KOPT-K1 (cell line): ENCODE data around the gene HSD17B2.

Source experiments
- H3K27ac ChIP-seq: fragments of 200-600 bp; sonication (generic); 2 replicates; pipeline ENCODE4 v1.5.1; 2016; ENCODE audit warnings: antibody characterized with exemption, mild to moderate bottlenecking, low read depth, low read length; ENCODE audit not compliant: poor library complexity, severe bottlenecking
- H3K36me3 ChIP-seq: fragments of 200-600 bp; sonication (generic); 2 replicates; pipeline ENCODE4 v1.5.1; 2017; ENCODE audit warnings: antibody characterized with exemption, mild to moderate bottlenecking, low read length, moderate library complexity; ENCODE audit not compliant: insufficient read depth
- H3K9me3 ChIP-seq: fragments of 200-600 bp; sonication (generic); 2 replicates; pipeline ENCODE4 v1.5.1; 2017; ENCODE audit warnings: antibody characterized with exemption, low read length, mild to moderate bottlenecking; ENCODE audit not compliant: insufficient read depth, poor library complexity, severe bottlenecking

The HSD17B2 gene

GRCh38 chr16:82010649-82011048 lies 24.4 kb upstream of the HSD17B2 start:
- peaks cover 47% of the 10 kb centered on the region for H3K9me3 ChIP-seq
- no peaks in the 10 kb centered on the region for H3K36me3 ChIP-seq
- no peak overlapping the region for H3K27ac ChIP-seq

GRCh38 chr16:82011199-82011641 lies 23.8 kb upstream of the HSD17B2 start, which contains the start of gene SDR42E1:
Gene SDR42E1 (minus strand): TSS chr16:82011470. CDS start chr16:82000858, 10,612 bp downstream.
- no peak within 1 kb of the TSS for H3K27ac ChIP-seq
- no peaks in the 10 kb centered on the region for H3K36me3 ChIP-seq
- H3K9me3 ChIP-seq = peaks cover 47% of the 10 kb centered on the region

DNA sequence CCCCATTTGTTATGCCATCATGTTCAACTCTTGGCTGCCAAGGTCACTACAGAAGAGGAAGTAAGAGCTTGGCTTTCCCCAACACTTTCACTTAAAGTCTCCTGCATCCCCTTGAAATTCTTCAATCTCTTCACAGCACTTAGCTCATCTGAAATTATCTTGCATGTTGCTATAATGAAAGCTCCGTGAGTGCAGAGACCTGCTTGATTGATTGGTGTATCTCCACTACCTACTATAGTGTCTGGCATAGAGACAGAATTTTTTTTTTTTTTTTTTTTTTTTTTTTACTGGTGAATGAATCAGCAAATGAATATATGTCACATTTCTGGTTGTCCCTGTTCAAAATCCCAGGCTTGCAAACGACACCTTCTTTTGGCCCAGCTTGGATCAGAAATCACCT lies 21.9 kb upstream of the HSD17B2 start:
- Histone ChIP-seq H3K27ac (no peak overlapping the region), H3K9me3 (peaks cover 37% of the 10 kb centered on the region), H3K36me3 (no peaks in the 10 kb centered on the region)

DNA sequence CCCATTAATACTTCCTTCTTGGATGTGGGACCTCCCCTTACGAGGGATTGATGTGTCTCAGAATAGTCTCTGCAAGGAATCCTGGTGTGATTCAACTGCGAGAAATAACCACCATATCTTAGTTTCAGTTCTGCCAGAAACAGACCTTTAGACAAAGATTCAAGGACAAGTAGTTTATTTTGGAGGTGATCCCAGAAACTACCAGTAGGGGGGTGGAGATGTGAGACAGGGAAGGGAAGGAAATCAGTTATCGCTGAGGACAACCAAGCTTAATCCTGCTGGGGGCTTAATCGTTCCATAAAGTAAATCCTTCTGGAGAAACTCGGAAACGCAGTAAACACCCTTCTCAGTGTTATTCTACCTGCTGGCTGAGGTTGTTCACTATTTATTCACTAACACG lies 18.8 kb upstream of the HSD17B2 start:
- Histone ChIP-seq H3K27ac (no peak overlapping the region), H3K36me3 (no peaks in the 10 kb centered on the region), H3K9me3 (peaks cover 9% of the 10 kb centered on the region)

DNA sequence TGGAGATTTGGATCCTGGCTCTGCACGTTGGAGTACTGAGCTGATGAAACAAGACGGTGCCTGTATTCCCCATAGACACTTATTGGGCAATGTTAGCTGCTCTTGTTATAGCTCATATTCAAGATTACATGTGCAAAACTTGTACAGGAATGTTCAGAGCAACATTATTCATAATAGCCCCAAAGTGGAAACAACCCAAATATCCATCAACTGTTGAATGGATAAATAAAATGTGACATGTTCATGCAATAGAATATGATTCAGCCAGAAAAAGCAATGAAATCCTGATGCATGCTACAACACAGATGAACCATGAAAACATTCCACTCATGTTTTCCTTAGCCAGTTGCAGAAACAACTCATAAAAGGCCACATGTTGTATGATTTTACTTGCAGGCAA lies 18.1 kb upstream of the HSD17B2 start:
- Histone ChIP-seq H3K36me3 (no peaks in the 10 kb centered on the region), H3K27ac (no peak overlapping the region), H3K9me3 (peaks cover 6% of the 10 kb centered on the region)

- Histone ChIP-seq H3K27ac (no peak overlapping the region), H3K36me3 (no peaks in the 10 kb centered on the region)
Observed at GRCh38 chr16:82017911-82018568, 17.0 kb upstream of the HSD17B2 start.

DNA sequence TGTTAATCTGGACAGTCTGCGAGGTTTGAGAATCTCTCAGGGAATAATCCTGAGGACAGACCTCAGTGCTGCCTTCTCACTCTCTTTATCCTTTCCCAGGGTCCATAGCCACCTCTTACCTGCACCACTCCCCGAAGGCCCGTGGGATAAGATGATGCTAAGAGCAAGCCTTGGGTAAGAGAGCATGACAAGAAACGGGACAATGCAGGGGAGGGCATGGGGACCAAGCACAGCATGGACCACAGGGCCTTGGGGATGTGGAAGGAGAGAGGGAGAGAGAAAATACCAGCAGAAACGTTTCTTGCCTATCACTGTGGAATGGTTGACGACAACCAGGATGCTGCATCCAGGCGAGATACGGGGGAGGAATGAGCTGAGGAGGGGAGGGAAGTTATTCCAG lies 15.5 kb upstream of the HSD17B2 start:
- Histone ChIP-seq H3K27ac (no peak overlapping the region), H3K36me3 (no peaks in the 10 kb centered on the region), H3K9me3 (peaks cover 6% of the 10 kb centered on the region)

More at GRCh38 chr16:82017911-82018568, 17.0 kb upstream of the HSD17B2 start:
- peaks cover 6% of the 10 kb centered on the region for H3K9me3 ChIP-seq

GRCh38 chr16:82020051-82020450 lies 15.0 kb upstream of the HSD17B2 start:
- peaks cover 2% of the 10 kb centered on the region for H3K9me3 ChIP-seq
- H3K36me3 ChIP-seq = no peaks in the 10 kb centered on the region
- no peak overlapping the region for H3K27ac ChIP-seq

DNA sequence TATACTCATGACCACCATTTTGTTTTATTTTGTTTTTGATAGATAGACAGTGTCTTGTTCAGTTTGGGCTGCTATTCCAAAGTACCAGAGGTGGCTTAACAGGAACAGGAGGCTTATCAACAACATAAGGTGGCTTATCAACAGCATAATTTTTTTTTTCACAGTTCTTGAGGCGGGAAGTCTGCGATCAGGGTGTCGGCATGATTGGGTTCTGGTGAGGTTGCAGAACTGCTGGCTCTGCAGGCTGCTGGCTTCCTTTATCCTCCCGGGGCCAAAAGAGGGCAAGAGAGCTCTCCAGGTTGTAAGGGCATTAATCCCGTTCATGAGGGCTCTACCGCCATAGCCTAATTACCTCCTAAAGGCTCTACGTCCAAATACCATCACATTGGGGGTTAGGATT lies 11.8 kb upstream of the HSD17B2 start:
- Histone ChIP-seq H3K9me3 (no peaks in the 10 kb centered on the region), H3K27ac (no peak overlapping the region), H3K36me3 (no peaks in the 10 kb centered on the region)

GRCh38 chr16:82024316-82024715 lies 10.7 kb upstream of the HSD17B2 start:
- Histone ChIP-seq H3K27ac (no peak overlapping the region), H3K36me3 (no peaks in the 10 kb centered on the region), H3K9me3 (no peaks in the 10 kb centered on the region)

- Histone ChIP-seq H3K36me3 (no peaks in the 10 kb centered on the region), H3K27ac (no peak overlapping the region), H3K9me3 (no peaks in the 10 kb centered on the region)
Observed at GRCh38 chr16:82024883-82025282, 10.2 kb upstream of the HSD17B2 start.

GRCh38 chr16:82027629-82028064 lies 7.4 kb upstream of the HSD17B2 start:
- H3K36me3 ChIP-seq = no peaks in the 10 kb centered on the region
- no peaks in the 10 kb centered on the region for H3K9me3 ChIP-seq
- no peak overlapping the region for H3K27ac ChIP-seq

GRCh38 chr16:82031116-82032084 lies 3.7 kb upstream of the HSD17B2 start:
- Histone ChIP-seq H3K36me3 (no peaks in the 10 kb centered on the region), H3K9me3 (no peaks in the 10 kb centered on the region), H3K27ac (no peak overlapping the region)

- no peaks in the 10 kb centered on the region for H3K9me3 ChIP-seq
- no peaks in the 10 kb centered on the region for H3K36me3 ChIP-seq
- H3K27ac ChIP-seq = no peak overlapping the region
Observed at GRCh38 chr16:82033006-82033405, 2.0 kb upstream of the HSD17B2 start.

DNA sequence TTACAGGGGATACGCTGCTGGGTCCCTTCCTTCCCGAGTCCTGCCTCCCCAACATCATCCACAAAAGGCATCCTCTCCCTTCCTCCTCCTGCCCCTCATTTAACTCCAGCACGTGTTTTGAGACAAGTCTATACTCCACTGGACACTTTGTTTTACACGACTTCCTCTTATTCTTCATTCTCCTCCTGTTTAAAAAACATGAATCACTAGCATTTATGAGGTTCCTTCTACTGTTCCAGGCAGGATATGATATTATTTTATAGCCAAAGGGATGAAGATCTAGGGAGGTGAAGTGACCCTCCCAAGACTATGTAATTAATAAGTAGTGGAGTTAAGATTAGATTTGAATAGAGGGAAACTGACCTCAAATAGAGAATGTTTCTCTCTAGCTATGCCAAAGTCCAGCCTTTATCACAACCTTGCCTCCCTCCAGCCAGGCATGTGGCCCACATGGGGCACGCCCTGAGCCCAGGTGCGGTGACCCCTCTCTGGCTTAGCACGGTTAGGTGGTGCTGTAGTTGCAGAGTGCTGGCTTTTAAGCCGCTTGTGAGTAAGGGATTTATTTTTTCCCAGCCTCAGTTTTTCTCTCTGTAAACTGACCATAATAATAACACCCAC lies 1.3 kb upstream of the HSD17B2 start:
- H3K27ac ChIP-seq = no peak overlapping the region
- H3K9me3 ChIP-seq = no peaks in the 10 kb centered on the region
- H3K36me3 ChIP-seq = no peaks in the 10 kb centered on the region
